IgD-negative memory B cell (primary cell): ENCODE data around the gene SOBP. TPM values are rescaled to one million over a fixed set of nuclear protein-coding genes. Genes with fewer than 3 reads are reported as not detected.

Source experiments
- H3K27ac Mint-ChIP-seq, 3 donors: one replicate each; pipeline ENCODE4 v1.8.0; 2020 to 2022; ENCODE audit warnings: mild to moderate bottlenecking in 3 of 3, mixed read lengths in 3 of 3, moderate library complexity in 1 of 3
- H3K27me3 Mint-ChIP-seq: one replicate; pipeline ENCODE4 v1.8.0; 2021; ENCODE audit warnings: mixed read lengths
- H3K36me3 Mint-ChIP-seq: one replicate; pipeline ENCODE4 v1.8.0; 2020; ENCODE audit warnings: mild to moderate bottlenecking, mixed read lengths
- H3K4me1 Mint-ChIP-seq, 3 donors: one replicate each; pipeline ENCODE4 v1.8.0; 2020 to 2022; ENCODE audit warnings: mixed read lengths in 3 of 3, mild to moderate bottlenecking in 1 of 3
- H3K4me3 Mint-ChIP-seq, 4 donors: one replicate each; pipeline ENCODE4 v1.8.0; 2020 to 2022; ENCODE audit warnings: mild to moderate bottlenecking in 4 of 4, mixed read lengths in 4 of 4, moderate library complexity in 3 of 4
- H3K9me3 Mint-ChIP-seq, 3 donors: one replicate each; pipeline ENCODE4 v1.8.0; 2020 to 2021; ENCODE audit warnings: mixed read lengths in 3 of 3, mild to moderate bottlenecking in 1 of 3
- polyA plus RNA-seq: library from polyadenylated mRNA; unstranded; fragments of 300-500 nt; fragmentation: Illumina TruSeq; gene quantifications from one replicate; pipeline ENCODE4 v1.2.3, GENCODE V29; 2021

SOBP gene, protein sequence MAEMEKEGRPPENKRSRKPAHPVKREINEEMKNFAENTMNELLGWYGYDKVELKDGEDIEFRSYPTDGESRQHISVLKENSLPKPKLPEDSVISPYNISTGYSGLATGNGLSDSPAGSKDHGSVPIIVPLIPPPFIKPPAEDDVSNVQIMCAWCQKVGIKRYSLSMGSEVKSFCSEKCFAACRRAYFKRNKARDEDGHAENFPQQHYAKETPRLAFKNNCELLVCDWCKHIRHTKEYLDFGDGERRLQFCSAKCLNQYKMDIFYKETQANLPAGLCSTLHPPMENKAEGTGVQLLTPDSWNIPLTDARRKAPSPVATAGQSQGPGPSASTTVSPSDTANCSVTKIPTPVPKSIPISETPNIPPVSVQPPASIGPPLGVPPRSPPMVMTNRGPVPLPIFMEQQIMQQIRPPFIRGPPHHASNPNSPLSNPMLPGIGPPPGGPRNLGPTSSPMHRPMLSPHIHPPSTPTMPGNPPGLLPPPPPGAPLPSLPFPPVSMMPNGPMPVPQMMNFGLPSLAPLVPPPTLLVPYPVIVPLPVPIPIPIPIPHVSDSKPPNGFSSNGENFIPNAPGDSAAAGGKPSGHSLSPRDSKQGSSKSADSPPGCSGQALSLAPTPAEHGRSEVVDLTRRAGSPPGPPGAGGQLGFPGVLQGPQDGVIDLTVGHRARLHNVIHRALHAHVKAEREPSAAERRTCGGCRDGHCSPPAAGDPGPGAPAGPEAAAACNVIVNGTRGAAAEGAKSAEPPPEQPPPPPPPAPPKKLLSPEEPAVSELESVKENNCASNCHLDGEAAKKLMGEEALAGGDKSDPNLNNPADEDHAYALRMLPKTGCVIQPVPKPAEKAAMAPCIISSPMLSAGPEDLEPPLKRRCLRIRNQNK
- 1.0 TPM for polyA plus RNA-seq

DNA sequence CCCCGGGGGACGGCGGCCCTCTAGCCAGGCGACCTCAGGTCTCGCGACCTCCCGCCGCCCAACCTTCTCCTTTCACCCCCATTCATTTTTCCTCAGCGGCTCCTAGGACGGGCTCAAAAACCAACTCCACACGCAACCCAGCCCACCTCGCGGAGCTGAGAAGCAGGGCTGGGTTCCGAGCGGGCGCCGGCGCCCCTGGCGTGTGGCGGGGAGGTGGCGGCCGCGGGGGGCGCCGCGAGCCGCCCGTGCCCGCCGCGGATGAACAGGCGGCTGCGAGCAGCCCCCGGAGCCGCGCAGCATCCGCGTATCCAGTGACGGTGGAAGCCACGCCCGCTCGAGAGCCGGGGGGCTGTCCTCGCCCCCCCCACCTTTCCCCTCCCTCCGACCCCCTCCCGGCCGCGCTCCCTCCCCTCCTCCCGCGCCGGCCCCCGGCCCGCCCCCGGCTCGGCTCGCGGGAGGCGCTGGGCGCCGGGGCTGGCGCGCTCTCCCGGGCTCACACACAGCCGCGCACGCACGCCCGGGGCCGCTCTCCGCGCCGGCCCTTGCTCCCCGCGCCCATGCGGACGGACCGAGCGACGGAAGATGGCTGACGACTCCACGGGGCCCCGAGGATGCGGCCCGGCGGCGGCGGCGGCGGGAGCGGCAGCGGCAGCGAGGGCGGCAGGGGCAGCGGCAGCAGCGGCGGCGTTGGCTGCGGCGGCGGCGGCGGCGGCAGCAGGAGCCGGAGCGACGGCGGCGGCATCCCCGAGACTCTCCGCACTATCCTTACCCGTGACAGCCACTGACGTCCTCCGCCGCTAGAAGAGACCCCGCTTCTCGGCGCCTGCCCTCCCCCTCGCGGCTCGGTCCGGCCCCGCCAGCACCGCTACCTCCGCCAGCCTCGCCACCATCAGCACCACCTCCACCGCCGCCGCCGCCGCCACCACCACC lies at the start of gene SOBP:
TSS of gene SOBP (plus strand) at position 482 of the 930 bp plus-strand sequence. CDS start 500 bp downstream, outside the sequence.
- no peaks in the 10 kb centered on the region for H3K36me3 Mint-ChIP-seq
- peak within 1 kb of the TSS in 2 of 3 donors; percentile 6 to 77 for H3K27ac Mint-ChIP-seq
- H3K4me3 Mint-ChIP-seq = peak within 1 kb of the TSS; percentile 84 to 98 (median 91)
- H3K9me3 Mint-ChIP-seq = no peaks in the 10 kb centered on the region
- peaks cover 32% of the 10 kb centered on the region for H3K27me3 Mint-ChIP-seq
- peaks cover 4 to 12% (median 10%) of the 10 kb centered on the region in 3 donors for H3K4me1 Mint-ChIP-seq

DNA sequence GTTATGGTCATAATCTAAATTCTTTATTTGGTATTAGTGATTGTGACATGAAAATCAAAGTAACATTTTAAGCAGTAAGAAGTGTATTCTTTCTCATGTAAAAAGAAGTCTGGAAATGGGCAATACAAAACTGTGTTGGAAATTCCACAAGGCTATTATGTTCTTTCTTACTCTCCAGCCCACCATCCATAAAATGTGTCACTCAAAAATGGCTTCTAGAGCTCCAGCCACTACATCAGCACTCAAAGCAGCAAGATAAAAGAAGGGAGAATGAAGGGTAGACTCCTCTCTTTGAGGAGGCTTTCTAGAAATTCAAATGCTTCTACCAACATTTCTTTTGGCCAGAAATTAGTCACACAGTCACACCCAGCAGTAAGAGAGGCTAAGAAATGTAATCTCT lies 49.0 kb upstream of the SOBP start:
- Mint-ChIP-seq H3K4me3 (no peak overlapping the region), H3K27me3 (no peaks in the 10 kb centered on the region), H3K9me3 (peaks cover 0 to 5% (median 3%) of the 10 kb centered on the region in 3 donors), H3K27ac (no peak overlapping the region), H3K36me3 (peaks cover 6% of the 10 kb centered on the region), H3K4me1 (peaks cover 2 to 11% (median 7%) of the 10 kb centered on the region in 3 donors)

DNA sequence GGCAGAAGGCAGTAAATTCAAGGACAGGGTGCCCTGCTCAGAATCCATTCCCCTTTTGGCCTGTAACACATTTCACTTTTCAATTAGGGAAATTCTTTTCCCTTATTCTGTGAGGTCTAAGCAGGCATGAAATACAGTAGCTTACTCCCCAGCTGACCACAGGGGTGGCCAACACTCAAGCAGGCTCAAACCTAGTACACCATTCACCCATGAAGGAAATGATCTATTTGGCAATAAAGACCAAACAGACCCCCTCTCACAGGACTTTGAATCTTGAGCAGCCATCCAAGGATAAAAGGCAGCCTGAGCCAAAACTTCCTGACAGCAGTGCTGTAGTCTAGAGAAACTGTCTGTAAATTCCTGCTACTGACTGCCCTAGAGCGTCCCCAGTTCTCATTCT lies 48.2 kb upstream of the SOBP start:
- no peak overlapping the region for H3K4me3 Mint-ChIP-seq
- H3K36me3 Mint-ChIP-seq = peaks cover 6% of the 10 kb centered on the region
- peaks cover 0 to 6% (median 3%) of the 10 kb centered on the region in 3 donors for H3K9me3 Mint-ChIP-seq
- H3K27me3 Mint-ChIP-seq = no peaks in the 10 kb centered on the region
- peak overlapping the region in 1 of 3 donors; percentile 13 for H3K27ac Mint-ChIP-seq
- H3K4me1 Mint-ChIP-seq = peaks cover 2 to 11% (median 4%) of the 10 kb centered on the region in 3 donors

DNA sequence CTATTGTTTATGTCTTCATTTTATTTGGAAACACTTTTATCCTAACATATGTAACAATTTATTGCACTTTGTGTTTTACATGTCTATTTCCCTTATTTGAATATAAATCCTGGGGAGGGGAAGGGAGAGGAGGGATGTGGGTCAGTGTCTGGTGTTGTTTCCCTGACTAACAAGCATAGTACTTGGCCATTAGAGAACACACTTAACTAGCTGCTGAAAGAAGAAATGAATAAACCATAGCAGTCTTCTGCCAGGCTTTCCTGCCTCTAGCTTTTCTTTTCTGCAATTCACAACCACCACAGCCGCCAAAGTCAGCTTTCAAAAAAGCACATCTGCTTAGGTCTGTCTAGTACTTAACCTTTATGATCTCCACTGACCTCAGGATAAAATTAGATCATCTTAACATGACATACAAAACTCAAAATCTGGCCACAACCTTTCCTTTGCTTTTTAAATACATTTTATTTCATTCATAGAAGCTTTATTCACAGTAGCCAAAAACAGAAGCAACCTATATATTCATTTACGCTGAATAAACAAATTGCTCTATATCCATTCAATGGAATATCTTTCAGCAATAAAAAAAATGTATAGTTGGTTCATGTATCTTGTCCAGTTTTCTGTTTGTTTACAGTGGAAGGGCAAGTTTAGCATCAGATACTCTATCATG lies 46.8 kb upstream of the SOBP start:
- no peaks in the 10 kb centered on the region for H3K27me3 Mint-ChIP-seq
- H3K4me3 Mint-ChIP-seq = no peak overlapping the region
- H3K27ac Mint-ChIP-seq = no peak overlapping the region
- H3K4me1 Mint-ChIP-seq = peaks cover 0 to 9% (median 2%) of the 10 kb centered on the region in 3 donors
- peaks cover 6% of the 10 kb centered on the region for H3K36me3 Mint-ChIP-seq
- H3K9me3 Mint-ChIP-seq = peaks cover 1 to 12% (median 11%) of the 10 kb centered on the region in 3 donors

DNA sequence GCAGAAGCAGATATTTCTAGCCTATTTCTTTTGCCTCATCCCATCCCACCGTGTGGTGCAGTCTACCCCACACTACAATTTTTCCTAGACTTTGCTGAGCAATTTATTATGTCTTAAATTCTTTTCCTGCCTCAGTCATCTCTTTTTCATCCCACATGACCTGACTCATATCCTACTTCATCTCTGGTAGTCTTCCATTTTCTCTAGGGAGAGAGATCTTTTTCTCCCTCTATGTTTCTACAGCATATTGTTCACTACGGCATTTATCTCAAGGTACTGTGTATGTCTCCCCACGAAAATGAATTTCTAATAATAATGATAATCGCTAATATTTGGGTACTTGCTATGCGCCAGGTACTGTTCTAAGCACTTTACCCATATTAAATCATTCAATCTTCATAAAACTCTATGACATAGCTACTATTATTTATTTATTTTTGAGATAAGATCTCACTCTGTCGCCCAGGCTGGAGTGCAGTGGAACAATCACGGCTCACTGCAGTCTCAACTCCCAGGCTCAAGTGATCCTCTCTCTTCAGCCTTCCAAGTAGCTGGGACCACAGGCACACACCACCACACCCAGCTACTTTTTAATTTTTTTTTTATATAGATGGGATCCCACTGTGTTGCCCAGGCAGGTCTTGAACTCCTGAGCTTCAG lies 46.2 kb upstream of the SOBP start:
- Mint-ChIP-seq H3K9me3 (peaks cover 5 to 18% (median 15%) of the 10 kb centered on the region in 3 donors), H3K27me3 (no peaks in the 10 kb centered on the region), H3K36me3 (peaks cover 8% of the 10 kb centered on the region), H3K4me3 (no peak overlapping the region), H3K4me1 (peaks cover 0 to 9% (median 5%) of the 10 kb centered on the region in 3 donors), H3K27ac (no peak overlapping the region)

DNA sequence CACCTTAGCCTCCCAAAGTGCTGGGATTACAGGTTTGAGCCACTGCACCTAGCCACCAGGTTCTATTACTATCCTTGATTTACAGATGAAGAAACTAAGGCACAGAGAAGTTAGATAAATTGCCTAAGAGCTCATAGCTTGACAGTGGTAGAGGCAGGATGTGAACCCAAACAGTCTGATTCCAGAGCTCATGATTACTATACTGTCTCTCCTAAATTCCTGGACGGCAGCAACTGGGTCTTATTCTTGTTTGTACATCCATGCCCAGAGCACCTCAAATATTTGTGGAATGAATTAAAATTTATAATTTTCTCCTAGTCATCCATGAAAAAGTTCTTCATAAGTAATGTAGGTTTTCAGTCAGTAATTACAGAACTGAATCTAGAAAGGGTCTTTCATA lies 45.6 kb upstream of the SOBP start:
- Mint-ChIP-seq H3K27me3 (no peaks in the 10 kb centered on the region), H3K4me3 (no peak overlapping the region), H3K27ac (no peak overlapping the region), H3K36me3 (peaks cover 7% of the 10 kb centered on the region), H3K9me3 (peaks cover 5 to 23% (median 19%) of the 10 kb centered on the region in 3 donors), H3K4me1 (peaks cover 0 to 9% (median 5%) of the 10 kb centered on the region in 3 donors)

DNA sequence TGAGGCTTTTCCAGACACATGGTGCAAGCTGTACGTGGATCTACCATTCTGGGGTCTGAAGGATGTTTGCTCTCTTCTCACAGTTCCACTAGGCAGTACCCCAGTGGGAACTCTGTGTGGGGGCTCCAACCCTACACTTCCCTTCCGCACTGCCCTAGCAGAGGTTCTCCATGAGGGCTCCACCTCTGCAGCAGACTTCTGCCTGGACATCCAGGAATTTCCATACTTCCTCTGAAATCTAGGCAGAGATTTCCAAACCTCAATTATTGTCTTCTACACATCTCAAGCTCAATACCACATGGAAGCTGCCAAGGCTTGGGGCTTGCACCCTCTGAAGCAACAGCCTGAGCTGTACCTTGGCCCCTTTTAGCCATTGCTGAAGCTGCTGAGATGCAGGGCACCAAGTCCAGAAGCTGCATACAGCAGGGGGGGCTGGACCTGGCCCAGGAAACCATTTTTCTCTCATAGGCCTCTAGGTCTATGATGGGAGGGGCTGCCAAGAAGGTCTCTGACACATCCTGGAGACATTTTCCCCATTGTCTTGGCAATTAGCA lies 42.2 kb upstream of the SOBP start:
- H3K36me3 Mint-ChIP-seq = peaks cover 13% of the 10 kb centered on the region
- no peaks in the 10 kb centered on the region for H3K27me3 Mint-ChIP-seq
- peaks cover 0 to 7% (median 3%) of the 10 kb centered on the region in 3 donors for H3K4me1 Mint-ChIP-seq
- H3K9me3 Mint-ChIP-seq = peaks cover 11 to 26% (median 20%) of the 10 kb centered on the region in 3 donors
- H3K4me3 Mint-ChIP-seq = no peak overlapping the region
- peak overlapping the region in 1 of 3 donors; percentile 28 for H3K27ac Mint-ChIP-seq

DNA sequence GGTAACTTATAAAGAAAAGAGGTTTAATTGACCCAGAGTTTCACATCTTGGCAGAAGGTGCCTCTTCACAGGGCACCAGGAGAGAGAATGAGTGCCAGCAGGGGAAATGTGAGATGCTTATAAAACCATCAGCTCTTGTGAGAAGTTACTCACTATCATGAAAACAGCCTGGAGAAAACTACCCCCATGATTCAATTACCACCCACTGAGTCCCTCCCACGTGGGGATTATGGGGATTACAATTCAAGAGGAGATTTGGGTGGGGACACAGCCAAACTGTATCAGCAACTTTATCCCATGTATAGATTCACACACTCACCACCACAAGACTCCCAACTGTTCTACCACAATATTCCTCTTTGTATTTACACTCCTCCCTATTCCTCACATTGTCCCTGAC lies 41.1 kb upstream of the SOBP start:
- no peaks in the 10 kb centered on the region for H3K27me3 Mint-ChIP-seq
- peaks cover 11 to 25% (median 20%) of the 10 kb centered on the region in 3 donors for H3K9me3 Mint-ChIP-seq
- peaks cover 0 to 5% (median 4%) of the 10 kb centered on the region in 3 donors for H3K4me1 Mint-ChIP-seq
- peaks cover 14% of the 10 kb centered on the region for H3K36me3 Mint-ChIP-seq
- H3K4me3 Mint-ChIP-seq = no peak overlapping the region
- peak overlapping the region in 2 of 3 donors; percentile 30 to 76 for H3K27ac Mint-ChIP-seq

DNA sequence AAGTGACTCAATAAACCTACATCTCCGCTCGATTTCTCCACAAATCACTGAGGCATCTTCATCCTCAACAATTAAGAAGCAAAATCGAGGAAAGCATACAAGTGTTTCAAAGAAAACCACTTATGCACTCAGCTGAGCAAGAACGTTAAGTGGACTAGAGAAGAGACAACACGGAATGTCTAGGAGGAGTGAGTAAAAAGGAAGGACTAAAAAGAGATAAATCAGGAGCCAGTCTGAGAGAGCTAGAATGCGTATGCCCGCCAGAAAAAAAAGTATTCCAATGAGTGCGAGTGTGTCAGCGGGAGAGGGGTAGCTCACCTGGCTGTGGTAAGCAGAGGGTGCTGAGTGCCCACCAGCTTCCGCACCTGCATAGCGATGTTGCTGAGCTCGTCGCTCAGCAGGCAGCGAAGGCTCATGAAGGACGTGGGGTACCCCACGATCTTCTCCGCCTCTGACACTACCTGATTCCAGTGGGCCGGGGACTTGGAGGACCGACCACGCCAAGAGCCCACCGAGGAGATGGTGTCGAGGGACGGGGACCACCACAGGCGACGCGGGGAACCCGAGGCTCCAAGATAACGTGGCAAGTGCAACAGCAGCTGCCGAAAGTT lies 31.1 kb upstream of the SOBP start:
- Mint-ChIP-seq H3K36me3 (peaks cover 6% of the 10 kb centered on the region), H3K4me3 (peak overlapping the region; percentile 97 to 100 (median 98)), H3K27ac (peak overlapping the region; percentile 91 to 99 (median 97)), H3K27me3 (no peaks in the 10 kb centered on the region), H3K4me1 (peaks cover 16 to 20% (median 20%) of the 10 kb centered on the region in 3 donors), H3K9me3 (no peaks in the 10 kb centered on the region)

DNA sequence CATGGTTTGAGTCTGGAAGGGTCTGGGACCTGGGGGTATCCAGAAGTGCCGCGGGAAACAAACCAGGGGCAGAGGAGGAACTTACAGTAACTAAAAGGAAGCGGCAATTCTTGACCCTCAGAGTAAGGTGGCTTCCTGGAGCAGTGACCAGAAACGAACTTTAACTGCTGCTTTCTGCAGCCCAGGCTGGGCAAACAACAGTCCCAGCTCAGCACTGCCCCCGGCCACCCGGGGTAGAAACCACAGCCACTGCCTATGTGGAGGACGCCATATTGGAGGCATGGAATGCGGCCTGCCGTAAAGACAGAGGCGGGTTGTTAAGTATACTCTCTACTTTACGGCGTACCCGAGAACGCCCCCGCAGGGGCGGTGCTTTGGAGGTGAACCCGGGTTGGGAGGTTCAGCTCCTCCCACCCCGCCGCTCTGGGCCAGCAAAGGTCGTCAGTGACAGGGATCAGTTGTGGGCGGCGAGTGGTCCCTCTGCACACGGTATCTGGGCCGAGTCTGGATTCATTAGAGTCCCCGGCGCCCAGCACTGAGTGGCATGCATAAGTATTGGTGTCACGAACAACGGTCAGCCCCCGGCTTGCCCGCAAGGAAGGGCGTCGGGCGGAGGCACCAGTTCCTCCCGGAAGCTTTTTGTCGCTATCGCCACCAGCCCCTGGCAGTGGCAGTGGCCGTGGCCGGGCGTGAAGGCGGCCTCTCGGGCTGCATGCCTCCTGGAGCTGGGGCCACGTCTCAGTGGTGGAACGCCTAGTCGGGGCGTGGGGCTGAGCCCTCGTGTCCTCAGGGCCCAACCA lies 30.4 kb upstream of the SOBP start, which contains the start of gene PDSS2:
TSS of gene PDSS2 (minus strand) at position 282 of the 800 bp plus-strand sequence. CDS start at position 3, 279 bp downstream.
- Mint-ChIP-seq H3K4me3 (peak within 1 kb of the TSS; percentile 97 to 100 (median 98)), H3K27me3 (no peaks in the 10 kb centered on the region), H3K4me1 (peaks cover 16 to 20% (median 20%) of the 10 kb centered on the region in 3 donors), H3K27ac (peak within 1 kb of the TSS; percentile 91 to 99 (median 97)), H3K36me3 (peaks cover 6% of the 10 kb centered on the region), H3K9me3 (no peaks in the 10 kb centered on the region)

DNA sequence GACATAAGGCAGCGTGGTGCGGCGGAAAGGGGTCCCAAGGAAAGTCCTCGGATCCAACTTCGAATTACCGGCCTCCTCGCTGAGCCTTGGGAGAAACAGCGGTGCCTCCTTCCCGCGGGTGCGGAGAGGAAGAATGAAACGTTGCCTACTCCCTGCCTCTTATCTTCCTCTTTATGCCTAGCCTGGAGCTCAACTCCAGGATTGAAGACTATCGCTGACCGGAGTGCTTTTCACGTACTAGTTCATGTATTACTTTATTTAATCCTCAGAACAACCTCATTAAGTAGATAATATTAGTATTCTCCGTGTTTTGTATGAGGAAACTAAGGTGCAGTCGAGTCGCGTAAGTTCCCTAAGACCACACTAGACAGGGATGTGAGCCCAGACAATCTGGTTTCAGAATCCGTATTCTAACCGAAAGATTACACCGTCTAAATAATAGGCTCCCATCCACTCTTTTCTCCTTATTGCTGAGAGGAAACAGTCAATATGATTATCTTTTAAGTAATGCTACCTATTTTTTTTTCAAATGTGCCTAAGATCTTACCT lies 29.8 kb upstream of the SOBP start:
- Mint-ChIP-seq H3K27me3 (no peaks in the 10 kb centered on the region), H3K36me3 (peaks cover 3% of the 10 kb centered on the region), H3K4me3 (peak overlapping the region; percentile 97 to 100 (median 98)), H3K9me3 (no peaks in the 10 kb centered on the region), H3K27ac (peak overlapping the region; percentile 91 to 99 (median 97)), H3K4me1 (peaks cover 15 to 20% (median 19%) of the 10 kb centered on the region in 3 donors)

DNA sequence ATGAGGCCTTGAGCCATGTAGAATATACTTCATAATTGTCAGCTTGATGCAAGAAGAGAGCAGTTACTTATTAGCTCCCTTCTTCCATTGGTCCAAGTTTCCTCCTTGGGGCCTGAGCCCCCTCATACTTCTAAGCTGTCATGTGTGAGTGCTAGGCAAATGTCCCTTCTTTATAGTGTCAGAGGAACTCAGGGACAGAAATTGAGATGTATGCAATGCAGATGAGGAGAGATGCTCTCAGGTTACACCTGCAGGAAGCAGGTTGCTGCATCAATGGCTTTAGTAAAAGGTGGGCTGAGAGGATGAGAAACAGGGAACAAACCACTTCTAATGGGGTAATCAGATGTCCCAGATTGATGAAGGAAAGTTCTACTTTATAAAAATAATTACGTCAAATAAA lies 23.9 kb upstream of the SOBP start:
- Mint-ChIP-seq H3K36me3 (no peaks in the 10 kb centered on the region), H3K4me3 (no peak overlapping the region), H3K4me1 (no peaks in the 10 kb centered on the region), H3K27ac (no peak overlapping the region), H3K27me3 (peaks cover 2% of the 10 kb centered on the region), H3K9me3 (no peaks in the 10 kb centered on the region)
